Tibial nerve (tissue), 4 donors: ENCODE data around the gene MOSPD3.

Source experiments
- CTCF ChIP-seq, 5 experiments: fragments of 200-600 bp in 3 of 5; fragments of 450-650 bp in 2 of 5; sonication (generic) in 3 of 5; IDR thresholded peaks; one replicate each; pipeline ENCODE4 v1.5.1; 2016 to 2019; ENCODE audit warnings: antibody characterized with exemption in 5 of 5, mild to moderate bottlenecking in 3 of 5, moderate library complexity in 2 of 5
- EP300 ChIP-seq, 2 donors: sonication (generic); formaldehyde crosslinking; IDR thresholded peaks; one replicate each; pipeline ENCODE4 v1.6.1; 2017; ENCODE audit warnings: antibody characterized with exemption in 2 of 2, mild to moderate bottlenecking in 1 of 2
- POLR2A ChIP-seq, 2 donors: fragments of 450-650 bp; IDR thresholded peaks; one replicate each; pipeline ENCODE4 v1.6.1; 2017; ENCODE audit warnings: antibody characterized with exemption in 2 of 2, mild to moderate bottlenecking in 2 of 2, moderate library complexity in 2 of 2

DNA sequence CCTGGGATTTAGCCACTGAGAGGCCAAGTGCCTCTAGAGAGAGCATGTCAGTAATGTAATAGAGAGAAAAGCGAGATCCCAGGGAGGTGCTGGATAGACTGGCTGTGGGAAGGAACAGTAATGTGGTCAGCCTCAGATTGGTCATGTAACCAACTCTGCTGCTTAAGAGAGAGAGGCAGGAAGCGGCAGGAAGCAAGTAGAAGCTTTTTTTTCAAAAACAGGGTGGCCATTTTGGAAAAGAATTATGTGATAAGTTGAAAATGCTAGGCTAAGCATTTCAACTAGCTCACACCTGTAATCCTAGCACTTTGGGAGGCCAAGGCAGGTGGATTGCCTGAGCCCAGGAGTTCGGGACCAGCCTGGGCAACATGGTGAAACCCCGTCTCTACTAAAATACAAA, 13.9 kb upstream of the MOSPD3 start:
- no peak for TF ChIP-seq CTCF (IDR thresholded peaks at IDR 0.05)
- TF ChIP-seq POLR2A (IDR thresholded peaks at IDR 0.05): no peak
- TF ChIP-seq EP300 (IDR thresholded peaks at IDR 0.05): no peak
